K562 (cell line): Measurements from ENCODE around the gene MEX3A.

Experiments used
- CBX5 ChIP-seq: IDR thresholded peaks from 2 replicates; pipeline ENCODE4 v1.6.1; 2014; ENCODE audit warnings: low read depth, borderline replicate concordance
- RAD51 ChIP-seq: fragments of 450-650 bp; IDR thresholded peaks from 2 replicates; pipeline ENCODE4 v1.7.1; 2016; ENCODE audit warnings: low read depth, mild to moderate bottlenecking, borderline replicate concordance
- YBX1 ChIP-seq: fragments of 450-650 bp; IDR thresholded peaks from 2 replicates; pipeline ENCODE4 v1.7.1; 2016; ENCODE audit warnings: mild to moderate bottlenecking
- ZFX ChIP-seq: sonication (generic); formaldehyde crosslinking; IDR thresholded peaks from 2 replicates; pipeline ENCODE4 v1.8.0; 2022; ENCODE audit warnings: mild to moderate bottlenecking, missing genetic modification reagents, moderate library complexity

- TF ChIP-seq ZFX (CRISPR knock-in tag) (peak; percentile 78), CBX5 (no peak), RAD51 (no peak), YBX1 (no peak)
These were observed 43.9 kb upstream of the MEX3A start for GRCh38 chr1:156126043-156126629.
